ENCODE measurements around the gene PDLIM3. TPM values are rescaled to one million over a fixed set of nuclear protein-coding genes. Genes with fewer than 3 reads are reported as not detected.

PDLIM3 gene
- total RNA-seq, 1 experiment from 2014 or later = 3.3 TPM

DNA sequence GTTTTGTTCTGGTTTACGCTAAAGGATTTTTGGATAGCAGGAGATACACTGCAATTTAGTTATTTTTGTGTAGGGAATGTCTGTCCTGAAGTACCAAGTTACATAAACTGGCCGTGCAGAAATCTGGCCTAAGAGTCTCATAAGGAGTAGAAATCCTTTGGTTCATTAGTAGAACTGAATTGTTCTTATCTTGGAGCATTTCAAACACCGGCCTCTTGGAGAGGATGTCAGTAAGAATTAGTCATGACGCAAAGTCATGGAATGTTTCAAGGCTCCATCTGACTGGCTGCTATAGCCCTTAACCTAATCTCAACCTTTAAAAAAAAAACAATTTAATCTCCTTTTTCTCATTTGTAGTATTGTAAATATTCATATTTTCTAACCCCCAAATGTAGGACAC lies 15.2 kb downstream of the PDLIM3 start:
- no peak overlapping the region for H3K4me3 ChIP-seq
- no peaks in the 10 kb centered on the region for H3F3A ChIP-seq (ENCODE audit: insufficient read depth, low read depth)
- TF ChIP-seq EZH2 (IDR thresholded peaks at IDR 0.05; ENCODE audit: low read depth) (no peak), CTCF (conservative IDR thresholded peaks at IDR 0.05) (no peak)
- no peaks in the 10 kb centered on the region for H3K9me3 ChIP-seq (ENCODE audit: insufficient read depth, low read depth)
- H3K36me3 ChIP-seq (ENCODE audit: low read depth) = no peaks in the 10 kb centered on the region
- no peaks in the 10 kb centered on the region for H3K4me1 ChIP-seq (replicated peaks; ENCODE audit: insufficient read depth)
- intact Hi-C loops (cut with micrococcal nuclease; ENCODE audit: unreplicated experiment) = no loop called here
- H3K9me2 ChIP-seq (ENCODE audit: insufficient read depth) = no peaks in the 10 kb centered on the region
- BruUV-seq (replicated peaks) = no TSS peak
- no peaks in the 10 kb centered on the region for H3K79me2 ChIP-seq (ENCODE audit: low read depth)
- DNase-seq = no peak
- no peak overlapping the region for H3K4me2 ChIP-seq
- H3K27me3 ChIP-seq (ENCODE audit: insufficient read depth, low read depth) = no peaks in the 10 kb centered on the region
- no peaks in the 10 kb centered on the region for H4K20me1 ChIP-seq (ENCODE audit: insufficient read depth)
- ChIA-PET POLR2A (ENCODE audit: unreplicated experiment) (no interaction called here), CTCF (no interaction called here)
- H2AFZ ChIP-seq = no peak overlapping the region
- no peak overlapping the region for H3K27ac ChIP-seq

DNA sequence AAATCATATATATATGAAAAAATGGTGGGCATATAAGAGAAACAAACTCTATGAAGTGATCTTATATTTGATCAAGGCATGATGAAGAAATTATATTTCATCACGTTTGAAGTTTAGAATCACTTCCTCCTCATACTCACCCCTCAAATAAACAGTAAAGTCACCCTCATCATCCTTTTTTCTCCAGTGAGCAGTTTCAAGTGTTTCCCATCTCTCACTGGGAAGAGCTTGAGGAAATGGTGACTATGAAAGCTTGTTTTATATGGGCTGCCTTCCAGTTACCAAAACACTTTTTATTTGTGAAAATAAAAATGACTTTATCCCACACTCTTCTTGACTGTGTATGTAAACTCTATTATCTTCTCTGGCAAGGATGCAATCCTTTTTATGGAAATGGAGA lies 16.8 kb downstream of the PDLIM3 start:
- TF ChIP-seq CTCF (conservative IDR thresholded peaks at IDR 0.05) = no peak
- no peak for TF ChIP-seq EZH2 (IDR thresholded peaks at IDR 0.05; ENCODE audit: low read depth)
- Histone ChIP-seq H3K27me3 (ENCODE audit: insufficient read depth, low read depth) (no peaks in the 10 kb centered on the region), H3K4me1 (replicated peaks; ENCODE audit: insufficient read depth) (no peaks in the 10 kb centered on the region), H2AFZ (no peak overlapping the region), H3K4me2 (no peak overlapping the region), H3K9me3 (ENCODE audit: insufficient read depth, low read depth) (no peaks in the 10 kb centered on the region), H3K36me3 (ENCODE audit: low read depth) (no peaks in the 10 kb centered on the region), H3K9me2 (ENCODE audit: insufficient read depth) (no peaks in the 10 kb centered on the region), H3K79me2 (ENCODE audit: low read depth) (no peaks in the 10 kb centered on the region), H3K27ac (no peak overlapping the region), H3F3A (ENCODE audit: insufficient read depth, low read depth) (no peaks in the 10 kb centered on the region), H3K4me3 (no peak overlapping the region), H4K20me1 (ENCODE audit: insufficient read depth) (no peaks in the 10 kb centered on the region)
- BruUV-seq (replicated peaks) = no TSS peak
- ChIA-PET POLR2A (ENCODE audit: unreplicated experiment) (interaction anchor here (0.6 kb wide), 2 partner anchors 28 to 99 kb away, joined by 3 to 4 read pairs; no protein-coding TSS in a partner anchor), CTCF (no interaction called here)
- no peak for DNase-seq
- intact Hi-C loops (cut with micrococcal nuclease; ENCODE audit: unreplicated experiment) = no loop called here

DNA sequence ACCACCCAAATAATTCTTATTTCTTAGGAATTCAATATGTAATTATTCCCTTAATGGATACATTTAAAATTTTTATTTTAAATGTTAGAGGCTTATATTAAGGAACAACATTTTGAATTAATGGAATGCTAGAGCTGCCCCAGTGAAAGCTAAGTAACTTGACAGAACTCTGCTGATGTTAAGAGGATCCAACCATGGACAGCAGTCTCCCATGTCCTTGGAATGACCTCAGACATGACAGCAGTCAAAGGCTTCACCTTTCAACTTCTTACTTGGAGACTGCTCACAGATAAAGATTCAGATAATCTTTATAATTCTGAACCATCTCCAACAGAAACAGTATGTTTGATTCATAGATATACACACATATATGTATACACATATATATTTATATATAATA lies 17.2 kb downstream of the PDLIM3 start:
- ChIA-PET CTCF (no interaction called here), POLR2A (ENCODE audit: unreplicated experiment) (no interaction called here)
- Histone ChIP-seq H3K27me3 (ENCODE audit: insufficient read depth, low read depth) (no peaks in the 10 kb centered on the region), H4K20me1 (ENCODE audit: insufficient read depth) (no peaks in the 10 kb centered on the region), H3F3A (ENCODE audit: insufficient read depth, low read depth) (no peaks in the 10 kb centered on the region), H2AFZ (no peak overlapping the region), H3K9me3 (ENCODE audit: insufficient read depth, low read depth) (no peaks in the 10 kb centered on the region), H3K79me2 (ENCODE audit: low read depth) (no peaks in the 10 kb centered on the region), H3K4me1 (replicated peaks; ENCODE audit: insufficient read depth) (no peaks in the 10 kb centered on the region), H3K4me2 (no peak overlapping the region), H3K4me3 (no peak overlapping the region), H3K36me3 (ENCODE audit: low read depth) (no peaks in the 10 kb centered on the region), H3K27ac (no peak overlapping the region), H3K9me2 (ENCODE audit: insufficient read depth) (no peaks in the 10 kb centered on the region)
- TF ChIP-seq EZH2 (IDR thresholded peaks at IDR 0.05; ENCODE audit: low read depth) (no peak), CTCF (conservative IDR thresholded peaks at IDR 0.05) (no peak)
- no TSS peak for BruUV-seq (replicated peaks)
- intact Hi-C loops (cut with micrococcal nuclease; ENCODE audit: unreplicated experiment) = no loop called here
- no peak for DNase-seq
